ENCODE data around the gene GNA15.

Gene GNA15

GRCh38 chr19:3124630-3125029, 11.2 kb upstream of the GNA15 start:
- H3F3A ChIP-seq (ENCODE audit: insufficient read depth) = no peaks in the 10 kb centered on the region
- no peak overlapping the region for H3K4me3 ChIP-seq (ENCODE audit: insufficient read depth, low read length, poor library complexity, severe bottlenecking)
- H3K9me2 ChIP-seq (replicated peaks; ENCODE audit: insufficient read depth, low read length) = no peaks in the 10 kb centered on the region
- H3K4me2 ChIP-seq (ENCODE audit: low read depth, low read length, poor library complexity, severe bottlenecking) = no peak overlapping the region
- no peak overlapping the region for H2AFZ ChIP-seq (ENCODE audit: low read depth, low read length, severe bottlenecking)
- no peak overlapping the region for H3K9ac ChIP-seq (ENCODE audit: low read length)
- H3K9me3 ChIP-seq (ENCODE audit: insufficient read depth, low read length) = no peaks in the 10 kb centered on the region
- H3K36me3 ChIP-seq (ENCODE audit: low read length) = no peaks in the 10 kb centered on the region
- no peak for TF ChIP-seq CTCF (IDR thresholded peaks at IDR 0.05; ENCODE audit: insufficient read depth, low read length, poor library complexity, severe bottlenecking)
- no peak for TF ChIP-seq EZH2phosphoT487 (conservative IDR thresholded peaks at IDR 0.05; ENCODE audit: low read length)
- no peak overlapping the region for H3K27ac ChIP-seq (ENCODE audit: low read depth, low read length)
- no peaks in the 10 kb centered on the region for H4K20me1 ChIP-seq (ENCODE audit: low read depth, low read length)
- H3K79me2 ChIP-seq (ENCODE audit: insufficient read depth, low read length) = no peaks in the 10 kb centered on the region
- no peaks in the 10 kb centered on the region for H3K27me3 ChIP-seq (ENCODE audit: low read length)

GRCh38 chr19:3125900-3126524, 9.8 kb upstream of the GNA15 start:
- no peaks in the 10 kb centered on the region for H3K9me3 ChIP-seq (ENCODE audit: insufficient read depth, low read length)
- no peaks in the 10 kb centered on the region for H3F3A ChIP-seq (ENCODE audit: insufficient read depth)
- no peaks in the 10 kb centered on the region for H3K79me2 ChIP-seq (ENCODE audit: insufficient read depth, low read length)
- H2AFZ ChIP-seq (ENCODE audit: low read depth, low read length, severe bottlenecking) = no peak overlapping the region
- no peaks in the 10 kb centered on the region for H3K27me3 ChIP-seq (ENCODE audit: low read length)
- H3K27ac ChIP-seq (ENCODE audit: low read depth, low read length) = no peak overlapping the region
- H3K4me2 ChIP-seq (ENCODE audit: low read depth, low read length, poor library complexity, severe bottlenecking) = no peak overlapping the region
- no peak overlapping the region for H3K4me3 ChIP-seq (ENCODE audit: insufficient read depth, low read length, poor library complexity, severe bottlenecking)
- H4K20me1 ChIP-seq (ENCODE audit: low read depth, low read length) = no peaks in the 10 kb centered on the region
- no peak overlapping the region for H3K9ac ChIP-seq (ENCODE audit: low read length)
- no peaks in the 10 kb centered on the region for H3K9me2 ChIP-seq (replicated peaks; ENCODE audit: insufficient read depth, low read length)
- H3K36me3 ChIP-seq (ENCODE audit: low read length) = no peaks in the 10 kb centered on the region
- peak; percentile 81 for TF ChIP-seq CTCF (IDR thresholded peaks at IDR 0.05; ENCODE audit: insufficient read depth, low read length, poor library complexity, severe bottlenecking)
- TF ChIP-seq EZH2phosphoT487 (conservative IDR thresholded peaks at IDR 0.05; ENCODE audit: low read length) = no peak

- H3K9me3 ChIP-seq (ENCODE audit: insufficient read depth, low read length) = no peaks in the 10 kb centered on the region
- H3K4me3 ChIP-seq (ENCODE audit: insufficient read depth, low read length, poor library complexity, severe bottlenecking) = no peak overlapping the region
- H3K9ac ChIP-seq (ENCODE audit: low read length) = no peak overlapping the region
- no peaks in the 10 kb centered on the region for H3K79me2 ChIP-seq (ENCODE audit: insufficient read depth, low read length)
- H2AFZ ChIP-seq (ENCODE audit: low read depth, low read length, severe bottlenecking) = no peak overlapping the region
- no peaks in the 10 kb centered on the region for H3F3A ChIP-seq (ENCODE audit: insufficient read depth)
- H4K20me1 ChIP-seq (ENCODE audit: low read depth, low read length) = no peaks in the 10 kb centered on the region
- H3K27me3 ChIP-seq (ENCODE audit: low read length) = no peaks in the 10 kb centered on the region
- no peaks in the 10 kb centered on the region for H3K9me2 ChIP-seq (replicated peaks; ENCODE audit: insufficient read depth, low read length)
- H3K27ac ChIP-seq (ENCODE audit: low read depth, low read length) = no peak overlapping the region
- no peak for TF ChIP-seq EZH2phosphoT487 (conservative IDR thresholded peaks at IDR 0.05; ENCODE audit: low read length)
- TF ChIP-seq CTCF (IDR thresholded peaks at IDR 0.05; ENCODE audit: insufficient read depth, low read length, poor library complexity, severe bottlenecking) = peak; percentile 22
- no peaks in the 10 kb centered on the region for H3K36me3 ChIP-seq (ENCODE audit: low read length)
- H3K4me2 ChIP-seq (ENCODE audit: low read depth, low read length, poor library complexity, severe bottlenecking) = no peak overlapping the region
Measured at GRCh38 chr19:3129112-3129511, 6.7 kb upstream of the GNA15 start.
